GM23338 (cell line): ENCODE measurements around the gene SNRNP27.

ENCODE experiments used
- CREB1 ChIP-seq: fragments of 250-450 bp; sonication (Bioruptor Pico); IDR thresholded peaks from 2 replicates; pipeline ENCODE4 v1.5.0; 2020; ENCODE audit warnings: low read depth, mild to moderate bottlenecking, moderate library complexity
- CTCF ChIP-seq, 2 experiments: fragments of 200-600 bp in 1 of 2; sonication (generic) in 1 of 2; conservative IDR thresholded peaks; 2 replicates each; pipeline versions ENCODE4 v1.5.1 to v1.6.1; 2016 to 2017; ENCODE audit warnings: antibody characterized with exemption in 2 of 2, low read depth in 2 of 2, mild to moderate bottlenecking in 2 of 2, moderate library complexity in 1 of 2
- EZH2 ChIP-seq: fragments of 200-600 bp; sonication (generic); IDR thresholded peaks from one replicate; pipeline ENCODE4 v1.8.0; 2017; ENCODE audit warnings: antibody characterized with exemption, mild to moderate bottlenecking, low read depth; ENCODE audit not compliant: unreplicated experiment
- EZH2phosphoT487 ChIP-seq: fragments of 200-600 bp; sonication (generic); IDR thresholded peaks from one replicate; pipeline ENCODE4 v1.8.1; 2018; ENCODE audit warnings: antibody characterized with exemption; ENCODE audit not compliant: unreplicated experiment
- POLR2AphosphoS5 ChIP-seq: IDR thresholded peaks from 2 replicates; pipeline ENCODE4 v1.6.1; 2016; ENCODE audit warnings: antibody characterized with exemption, low read depth
- REST ChIP-seq: IDR thresholded peaks from one replicate; pipeline ENCODE4 v1.6.1; 2018; ENCODE audit warnings: antibody characterized with exemption; ENCODE audit not compliant: unreplicated experiment

GRCh38 chr2:69847068-69847828 is 46.5 kb upstream of the SNRNP27 start:
- TF ChIP-seq EZH2: no peak
- TF ChIP-seq CTCF (conservative IDR thresholded peaks at IDR 0.05; ENCODE audit: low read depth in 2 of 2): no peak
- no peak for TF ChIP-seq POLR2AphosphoS5
- no peak for TF ChIP-seq REST
- TF ChIP-seq EZH2phosphoT487: no peak
- no peak for TF ChIP-seq CREB1
